Measurements from ENCODE around the gene PCNT. TPM values are rescaled to one million over a fixed set of nuclear protein-coding genes. Genes with fewer than 3 reads are reported as not detected.

PCNT gene
- total RNA-seq, 1 donor from 2014 or later = 11.1 TPM

GRCh38 chr21:46294647-46295176 is 29.2 kb upstream of the PCNT start:
- no peak for FAIRE-seq
- peak; percentile 14 for DNase-seq (ENCODE audit: low read depth)
- Histone ChIP-seq H3K36me3 (ENCODE audit: control insufficient read depth, insufficient read depth, low read length) (peaks cover 3% of the 10 kb centered on the region), H3K27me3 (ENCODE audit: control insufficient read depth, insufficient read depth, low read length) (no peaks in the 10 kb centered on the region), H3K4me3 (ENCODE audit: low read depth, low read length) (no peak overlapping the region)
- TF ChIP-seq CTCF (IDR thresholded peaks at IDR 0.05; ENCODE audit: insufficient read depth, low read length, severe bottlenecking) = no peak

- no peak for DNase-seq (ENCODE audit: low read depth)
- no peak for FAIRE-seq
Observed at GRCh38 chr21:46295177-46295770, 28.7 kb upstream of the PCNT start.

GRCh38 chr21:46295996-46296752 is 27.8 kb upstream of the PCNT start:
- FAIRE-seq (no peak), DNase-seq (ENCODE audit: low read depth) (no peak)
- Histone ChIP-seq H3K27me3 (ENCODE audit: control insufficient read depth, insufficient read depth, low read length) (no peaks in the 10 kb centered on the region), H3K36me3 (ENCODE audit: control insufficient read depth, insufficient read depth, low read length) (peaks cover 4% of the 10 kb centered on the region), H3K4me3 (ENCODE audit: low read depth, low read length) (no peak overlapping the region)
- no peak for TF ChIP-seq CTCF (IDR thresholded peaks at IDR 0.05; ENCODE audit: insufficient read depth, low read length, severe bottlenecking)

More at GRCh38 chr21:46295177-46295770, 28.7 kb upstream of the PCNT start:
- no peak for TF ChIP-seq CTCF (IDR thresholded peaks at IDR 0.05; ENCODE audit: insufficient read depth, low read length, severe bottlenecking)
- no peaks in the 10 kb centered on the region for H3K27me3 ChIP-seq (ENCODE audit: control insufficient read depth, insufficient read depth, low read length)
- no peak overlapping the region for H3K4me3 ChIP-seq (ENCODE audit: low read depth, low read length)
- peaks cover 3% of the 10 kb centered on the region for H3K36me3 ChIP-seq (ENCODE audit: control insufficient read depth, insufficient read depth, low read length)

- H3K4me3 ChIP-seq (ENCODE audit: low read depth, low read length) = peak overlapping the region; percentile 38
- H3K36me3 ChIP-seq (ENCODE audit: control insufficient read depth, insufficient read depth, low read length) = peaks cover 3% of the 10 kb centered on the region
- no peak for FAIRE-seq
- H3K27me3 ChIP-seq (ENCODE audit: control insufficient read depth, insufficient read depth, low read length) = no peaks in the 10 kb centered on the region
- TF ChIP-seq CTCF (IDR thresholded peaks at IDR 0.05; ENCODE audit: insufficient read depth, low read length, severe bottlenecking) = no peak
- DNase-seq (ENCODE audit: low read depth) = peak; percentile 39
Observed at GRCh38 chr21:46297338-46298271, 26.4 kb upstream of the PCNT start.

GRCh38 chr21:46299167-46299566 is 24.8 kb upstream of the PCNT start:
- DNase-seq (ENCODE audit: low read depth) (no peak), FAIRE-seq (no peak)
- TF ChIP-seq CTCF (IDR thresholded peaks at IDR 0.05; ENCODE audit: insufficient read depth, low read length, severe bottlenecking) = no peak
- Histone ChIP-seq H3K36me3 (ENCODE audit: control insufficient read depth, insufficient read depth, low read length) (peaks cover 3% of the 10 kb centered on the region), H3K27me3 (ENCODE audit: control insufficient read depth, insufficient read depth, low read length) (no peaks in the 10 kb centered on the region), H3K4me3 (ENCODE audit: low read depth, low read length) (no peak overlapping the region)
